Measurements from ENCODE around the gene SLC6A3.

- TF ChIP-seq, protein P1, sequence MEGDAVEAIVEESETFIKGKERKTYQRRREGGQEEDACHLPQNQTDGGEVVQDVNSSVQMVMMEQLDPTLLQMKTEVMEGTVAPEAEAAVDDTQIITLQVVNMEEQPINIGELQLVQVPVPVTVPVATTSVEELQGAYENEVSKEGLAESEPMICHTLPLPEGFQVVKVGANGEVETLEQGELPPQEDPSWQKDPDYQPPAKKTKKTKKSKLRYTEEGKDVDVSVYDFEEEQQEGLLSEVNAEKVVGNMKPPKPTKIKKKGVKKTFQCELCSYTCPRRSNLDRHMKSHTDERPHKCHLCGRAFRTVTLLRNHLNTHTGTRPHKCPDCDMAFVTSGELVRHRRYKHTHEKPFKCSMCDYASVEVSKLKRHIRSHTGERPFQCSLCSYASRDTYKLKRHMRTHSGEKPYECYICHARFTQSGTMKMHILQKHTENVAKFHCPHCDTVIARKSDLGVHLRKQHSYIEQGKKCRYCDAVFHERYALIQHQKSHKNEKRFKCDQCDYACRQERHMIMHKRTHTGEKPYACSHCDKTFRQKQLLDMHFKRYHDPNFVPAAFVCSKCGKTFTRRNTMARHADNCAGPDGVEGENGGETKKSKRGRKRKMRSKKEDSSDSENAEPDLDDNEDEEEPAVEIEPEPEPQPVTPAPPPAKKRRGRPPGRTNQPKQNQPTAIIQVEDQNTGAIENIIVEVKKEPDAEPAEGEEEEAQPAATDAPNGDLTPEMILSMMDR (IDR thresholded peaks at IDR 0.05 in 4 of 5, conservative IDR thresholded peaks at IDR 0.05 in 1 of 5), result no peak
- no peak for TF ChIP-seq POLR2A (IDR thresholded peaks at IDR 0.05)
Measured at GRCh38 chr5:1414311-1415058, 30.8 kb downstream of the SLC6A3 start.
